Upper lobe of right lung (tissue), 1 donor: ENCODE data around the gene EPX. TPM values are rescaled to one million over a fixed set of nuclear protein-coding genes. Genes with fewer than 3 reads are reported as not detected.
A peak's percentile ranks its signal among the peaks of the same experiment; 100 is the strongest.

Source experiments
- ATAC-seq: fragments of 200-7000 bp; cut with Tn5 transposase; one replicate; pipeline ENCODE4 v1.9.1; 2020; ENCODE audit warnings: mild to moderate bottlenecking, moderate library complexity
- DNase-seq: peaks from one replicate; pipeline ENCODE4 v3.0.0-alpha.2; 2020
- H3K27ac ChIP-seq: fragments of 200-600 bp; one replicate; pipeline ENCODE4 v1.8.0; 2022
- H3K27me3 ChIP-seq: fragments of 200-600 bp; one replicate; pipeline ENCODE4 v1.8.0; 2022; ENCODE audit warnings: mild to moderate bottlenecking
- H3K36me3 ChIP-seq: fragments of 200-600 bp; one replicate; pipeline ENCODE4 v1.8.0; 2022
- H3K4me1 ChIP-seq: fragments of 200-600 bp; one replicate; pipeline ENCODE4 v1.8.0; 2022
- H3K4me3 ChIP-seq: fragments of 200-600 bp; one replicate; pipeline ENCODE4 v1.8.0; 2022; ENCODE audit warnings: mild to moderate bottlenecking
- H3K9me3 ChIP-seq: fragments of 200-600 bp; one replicate; pipeline ENCODE4 v1.8.0; 2022
- intact Hi-C: fragments of 100-400 bp; cut with DNase I; formaldehyde crosslinking; loops from one replicate; pipeline ENCODE4 v1.11.0; 2022
- total RNA-seq: library from RNA; stranded (reverse); fragmentation: NEBNext Ultra II Directional; extraction: Animal tissue kit (Norgen Biotek cat#: 25700); gene quantifications from one replicate; pipeline ENCODE4 v1.2.1, GENCODE V29; 2021
- TF ChIP-seq, protein P1 (sequence below): fragments of 200-600 bp; IDR thresholded peaks from one replicate; pipeline ENCODE4 v1.8.0; 2022; ENCODE audit warnings: antibody characterized with exemption
- donor health status: DM: no; HTN: yes; CAD: no; lungs with severe emphysema.

Gene EPX
- total RNA-seq, 1 donor from 2014 or later, result not detected

DNA sequence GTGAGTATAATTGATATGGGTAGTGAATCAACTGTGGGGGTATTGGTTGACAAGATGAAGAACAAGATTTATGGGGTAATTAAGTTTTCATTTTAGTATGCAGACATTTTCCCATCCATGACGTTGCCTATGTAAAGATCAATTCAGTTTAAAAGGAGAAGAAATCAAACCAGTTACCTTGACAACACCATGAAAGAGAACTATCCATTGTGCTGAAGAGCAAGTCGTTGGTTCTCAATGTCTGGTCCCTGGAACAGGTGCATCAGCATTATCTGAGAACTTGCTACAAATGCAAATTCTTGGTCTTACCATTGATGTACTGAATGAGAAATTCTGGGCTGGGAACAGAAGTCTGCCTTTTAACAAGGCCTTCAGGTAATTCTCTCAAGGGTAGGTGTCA is 26.5 kb upstream of the EPX start:
- DNase-seq, result no peak
- intact Hi-C loops, result no loop called here
- H3K27me3 ChIP-seq, result peaks cover 1% of the 10 kb centered on the region
- no peaks in the 10 kb centered on the region for H3K9me3 ChIP-seq
- TF ChIP-seq, protein P1, sequence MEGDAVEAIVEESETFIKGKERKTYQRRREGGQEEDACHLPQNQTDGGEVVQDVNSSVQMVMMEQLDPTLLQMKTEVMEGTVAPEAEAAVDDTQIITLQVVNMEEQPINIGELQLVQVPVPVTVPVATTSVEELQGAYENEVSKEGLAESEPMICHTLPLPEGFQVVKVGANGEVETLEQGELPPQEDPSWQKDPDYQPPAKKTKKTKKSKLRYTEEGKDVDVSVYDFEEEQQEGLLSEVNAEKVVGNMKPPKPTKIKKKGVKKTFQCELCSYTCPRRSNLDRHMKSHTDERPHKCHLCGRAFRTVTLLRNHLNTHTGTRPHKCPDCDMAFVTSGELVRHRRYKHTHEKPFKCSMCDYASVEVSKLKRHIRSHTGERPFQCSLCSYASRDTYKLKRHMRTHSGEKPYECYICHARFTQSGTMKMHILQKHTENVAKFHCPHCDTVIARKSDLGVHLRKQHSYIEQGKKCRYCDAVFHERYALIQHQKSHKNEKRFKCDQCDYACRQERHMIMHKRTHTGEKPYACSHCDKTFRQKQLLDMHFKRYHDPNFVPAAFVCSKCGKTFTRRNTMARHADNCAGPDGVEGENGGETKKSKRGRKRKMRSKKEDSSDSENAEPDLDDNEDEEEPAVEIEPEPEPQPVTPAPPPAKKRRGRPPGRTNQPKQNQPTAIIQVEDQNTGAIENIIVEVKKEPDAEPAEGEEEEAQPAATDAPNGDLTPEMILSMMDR, result no peak
- ATAC-seq, result no peak
- no peaks in the 10 kb centered on the region for H3K4me1 ChIP-seq
- no peak overlapping the region for H3K27ac ChIP-seq
- H3K4me3 ChIP-seq, result no peak overlapping the region
- H3K36me3 ChIP-seq, result no peaks in the 10 kb centered on the region

DNA sequence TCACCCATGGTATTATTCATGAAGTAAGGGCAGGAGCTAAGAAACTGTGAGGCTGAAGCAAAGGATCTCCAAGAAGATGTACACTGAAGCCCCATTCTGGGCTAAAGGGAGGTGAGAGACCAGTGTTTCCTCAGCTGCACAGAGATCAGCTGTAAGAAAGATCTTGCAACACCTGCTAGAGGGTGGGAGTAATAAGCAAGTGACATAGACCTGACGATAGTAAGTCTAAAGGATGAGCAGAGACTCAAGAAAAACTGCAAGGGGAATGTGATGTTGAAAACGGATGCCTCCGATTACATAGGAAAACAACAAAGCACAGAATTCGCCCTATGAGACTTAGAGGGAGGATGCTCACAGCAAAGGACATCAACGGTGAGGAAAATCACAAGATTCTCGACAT is 25.8 kb upstream of the EPX start, which contains the start of gene OR4D2:
Gene OR4D2, plus strand, starts transcription at position 301 of the 400 bp plus-strand sequence. CDS start 2,674 bp downstream, outside the sequence.
- Histone ChIP-seq H3K9me3 (no peaks in the 10 kb centered on the region), H3K27me3 (no peaks in the 10 kb centered on the region), H3K4me3 (no peak within 1 kb of the TSS), H3K36me3 (no peaks in the 10 kb centered on the region), H3K4me1 (no peaks in the 10 kb centered on the region), H3K27ac (no peak within 1 kb of the TSS)
- DNase-seq (no peak), ATAC-seq (no peak)
- intact Hi-C loops, result no loop called here
- TF ChIP-seq, protein P1, result no peak

DNA sequence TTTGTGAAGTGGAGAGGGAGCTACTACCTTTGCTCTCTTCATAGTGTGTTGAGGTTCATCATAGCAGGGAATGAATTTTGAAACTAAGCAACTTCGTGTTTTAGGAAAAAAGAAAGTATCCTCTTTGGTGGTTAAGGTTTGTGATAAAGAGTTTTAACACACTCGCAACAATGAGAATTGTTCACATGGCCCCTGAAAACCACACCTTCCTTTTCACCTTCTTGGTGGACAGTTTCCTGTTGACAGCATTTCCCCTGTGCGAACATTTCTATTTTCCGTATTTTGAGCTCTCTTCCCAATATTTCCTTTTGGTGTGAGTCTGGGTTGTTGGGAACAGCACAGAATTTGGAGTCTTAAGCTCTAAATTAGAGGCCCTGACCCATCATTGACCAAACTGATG is 21.9 kb upstream of the EPX start:
- no peak for ATAC-seq
- H3K4me3 ChIP-seq, result no peak overlapping the region
- DNase-seq, result no peak
- TF ChIP-seq, protein P1, result no peak
- H3K4me1 ChIP-seq, result no peaks in the 10 kb centered on the region
- H3K9me3 ChIP-seq, result no peaks in the 10 kb centered on the region
- H3K27ac ChIP-seq, result no peak overlapping the region
- H3K27me3 ChIP-seq, result no peaks in the 10 kb centered on the region
- intact Hi-C loops, result no loop called here
- no peaks in the 10 kb centered on the region for H3K36me3 ChIP-seq

DNA sequence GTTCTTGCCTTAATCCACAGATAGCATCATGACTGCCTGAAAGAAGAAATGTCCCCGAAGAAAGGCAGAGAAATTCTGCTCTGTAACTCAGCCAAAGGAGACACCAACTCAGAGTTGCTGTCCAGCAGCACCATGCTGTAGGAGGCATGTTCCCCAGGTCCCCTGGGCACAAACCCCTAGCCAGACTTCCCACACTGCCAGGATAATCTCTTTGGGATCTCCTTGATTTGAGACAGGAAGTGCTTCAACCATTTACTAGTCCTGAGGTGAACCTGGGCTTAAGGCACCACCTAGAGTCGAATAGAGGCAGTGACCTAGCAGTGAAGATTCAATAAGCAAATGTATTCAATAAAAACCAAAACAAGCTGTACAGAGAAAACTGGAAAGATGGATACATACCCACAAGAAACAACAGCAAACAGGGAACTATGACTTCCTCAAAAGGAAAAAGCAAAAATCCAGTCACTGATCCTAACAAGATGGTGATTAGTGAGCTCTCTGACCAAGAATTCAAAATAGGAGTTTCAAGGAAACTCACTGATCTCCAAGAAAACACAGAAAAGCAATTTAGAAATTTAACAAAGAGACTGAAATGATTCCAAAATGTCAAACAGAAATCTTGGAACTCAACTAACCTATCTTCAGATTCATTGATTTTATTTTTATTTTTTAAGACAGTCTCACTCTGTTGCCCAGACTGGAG is 20.0 kb upstream of the EPX start:
- no peaks in the 10 kb centered on the region for H3K4me1 ChIP-seq
- H3K4me3 ChIP-seq, result no peak overlapping the region
- no peaks in the 10 kb centered on the region for H3K36me3 ChIP-seq
- peaks cover 8% of the 10 kb centered on the region for H3K27me3 ChIP-seq
- DNase-seq (no peak), ATAC-seq (peak; percentile 31)
- H3K27ac ChIP-seq, result no peak overlapping the region
- no peaks in the 10 kb centered on the region for H3K9me3 ChIP-seq
- intact Hi-C loops, result no loop called here
- TF ChIP-seq, protein P1, result peak; percentile 40

DNA sequence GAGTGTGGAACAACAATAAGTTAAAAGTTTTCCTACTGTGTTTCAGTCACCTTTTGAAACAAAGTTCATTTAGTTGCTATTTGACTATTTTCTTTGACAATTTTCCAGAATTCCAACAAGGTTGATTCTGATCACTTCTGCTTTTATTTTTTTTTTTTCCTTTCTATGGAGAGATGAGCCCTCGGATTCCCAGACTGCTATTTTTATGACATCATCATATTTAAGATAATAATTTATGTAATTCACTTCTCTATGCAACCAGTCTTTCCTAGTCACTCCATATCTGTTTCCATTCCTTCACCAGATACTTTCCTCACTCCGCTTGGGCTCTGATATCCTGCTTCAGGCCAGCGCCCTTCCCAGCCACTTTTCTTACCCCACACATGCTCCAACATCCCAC is 17.7 kb upstream of the EPX start:
- no peak overlapping the region for H3K27ac ChIP-seq
- no peak overlapping the region for H3K4me3 ChIP-seq
- H3K27me3 ChIP-seq, result peaks cover 8% of the 10 kb centered on the region
- intact Hi-C loops, result no loop called here
- no peaks in the 10 kb centered on the region for H3K36me3 ChIP-seq
- H3K4me1 ChIP-seq, result no peaks in the 10 kb centered on the region
- ATAC-seq (no peak), DNase-seq (no peak)
- no peaks in the 10 kb centered on the region for H3K9me3 ChIP-seq
- TF ChIP-seq, protein P1, result no peak

DNA sequence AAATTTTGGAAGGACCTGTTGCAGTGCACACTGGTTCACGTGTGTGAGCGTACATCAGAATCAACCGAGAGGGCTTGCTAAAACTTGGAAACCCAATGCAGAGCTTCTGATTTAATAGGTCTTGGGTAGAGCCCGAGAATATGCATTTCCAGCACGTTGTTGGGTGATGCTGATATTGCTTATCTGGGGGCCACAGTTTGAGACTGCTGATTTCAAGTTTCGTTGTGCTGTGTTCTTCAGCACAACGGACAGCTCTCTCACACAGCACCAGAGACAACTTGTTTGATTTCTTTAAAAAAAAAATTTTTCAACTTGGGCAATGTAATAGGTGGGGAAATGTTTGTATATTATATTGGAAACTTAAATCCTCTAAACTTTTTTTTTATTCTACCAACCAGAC is 16.3 kb upstream of the EPX start:
- no peak for ATAC-seq

More for the DNA sequence above, 16.3 kb upstream of the EPX start:
- no peak for DNase-seq
- TF ChIP-seq, protein P1, result no peak
- H3K4me3 ChIP-seq, result no peak overlapping the region
- intact Hi-C loops, result no loop called here
- no peaks in the 10 kb centered on the region for H3K4me1 ChIP-seq
- H3K36me3 ChIP-seq, result no peaks in the 10 kb centered on the region
- H3K9me3 ChIP-seq, result no peaks in the 10 kb centered on the region
- H3K27ac ChIP-seq, result no peak overlapping the region
- H3K27me3 ChIP-seq, result peaks cover 8% of the 10 kb centered on the region
